OCI-LY3 (cell line): ENCODE data around the gene DIAPH2.

Experiments used
- CTCF ChIP-seq: fragments of 200-600, 300-600 bp; sonication (generic); IDR thresholded peaks from 2 replicates; pipeline ENCODE4 v1.5.1; 2014; ENCODE audit warnings: antibody characterized with exemption, low read length, low read depth
- EZH2phosphoT487 ChIP-seq: fragments of 200-600 bp; shearing (Covaris generic); IDR thresholded peaks from 2 replicates; pipeline ENCODE4 v1.6.1; 2018; ENCODE audit warnings: antibody characterized with exemption, mixed run types, low read depth

DNA sequence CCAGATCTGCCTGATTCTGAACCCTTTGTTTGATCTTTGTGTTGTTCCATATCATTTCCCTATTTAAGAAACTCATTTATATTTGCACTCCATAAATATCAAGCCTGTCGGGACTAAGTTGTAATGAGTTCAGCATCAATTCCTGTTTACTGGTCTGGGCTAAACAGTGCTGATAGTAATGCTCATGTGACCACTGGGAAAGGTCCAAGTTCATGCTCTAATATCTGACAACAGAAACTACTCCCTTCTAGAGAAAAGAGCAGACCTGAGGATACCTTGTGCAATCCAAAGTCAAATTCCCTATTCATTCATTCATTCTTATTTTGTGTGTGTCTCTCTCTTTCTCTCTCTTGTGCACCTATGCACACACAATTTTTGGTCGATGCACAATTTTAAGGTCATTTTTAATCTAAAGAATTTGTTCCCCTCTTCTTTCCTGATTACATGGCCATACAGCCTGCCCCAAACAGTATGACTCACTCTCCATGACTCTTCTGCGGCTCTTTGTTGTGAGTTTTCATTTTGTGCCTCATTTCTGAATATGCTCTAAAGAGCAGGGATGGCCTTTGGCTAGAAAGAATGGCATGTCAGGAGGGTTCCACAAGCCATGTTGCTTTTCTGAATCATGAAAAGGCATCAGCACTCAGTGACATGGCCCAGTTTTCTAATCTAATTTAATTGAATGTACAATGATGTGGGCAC is 863.4 kb downstream of the DIAPH2 start:
- TF ChIP-seq CTCF (no peak), EZH2phosphoT487 (no peak)
